HCT116 (cell line): ENCODE results near the gene NBAS. TPM values are rescaled to one million over a fixed set of nuclear protein-coding genes. Genes with fewer than 3 reads are reported as not detected.

Experiments used
- ATAC-seq: fragments of 200-7000 bp; cut with Tn5 transposase; 2 replicates; pipeline ENCODE4 v1.9.1; 2020; ENCODE audit warnings: mild to moderate bottlenecking, moderate library complexity
- BruUV-seq: library from RNA; stranded (reverse); fragments of 400-500 nt; replicated peaks from 2 replicates; lab custom pipeline; 2021; lab: Mats Ljungman, UMichigan
- CTCF ChIA-PET: fragments of 300-600 bp; sonication (Branson Sonifier 250); formaldehyde crosslinking; loops from one replicate; lab custom pipeline; 2021; ENCODE audit warnings: antibody characterized with exemption; lab: Charles Lee
- POLR2A ChIA-PET: fragments of 300-600, 350-600 bp; sonication (Branson Sonifier 250); formaldehyde crosslinking; loops from one replicate; lab custom pipeline; 2021; ENCODE audit warnings: antibody characterized with exemption; lab: Charles Lee
- RAD21 ChIA-PET, 2 experiments: fragments of 300-600 bp; sonication (Branson Sonifier 250); formaldehyde crosslinking; loops; one replicate each; lab custom pipeline; 2023; ENCODE audit warnings: low total read pairs in 2 of 2; ENCODE audit not compliant: uncharacterized antibody in 2 of 2, unreplicated experiment in 2 of 2, low non-redundant PET in 1 of 2; lab: Charles Lee
- DNase-seq: peaks from one replicate; pipeline ENCODE4 v3.0.0-alpha.2; 2010; ENCODE audit warnings: low read depth, low spot score
- H2AFZ ChIP-seq: fragments of 200-600 bp; shearing (Covaris generic), sonication (generic); 2 replicates; pipeline ENCODE4 v1.6.1; 2017; ENCODE audit warnings: low read depth, mixed run types, mixed read lengths, antibody characterized with exemption, low read length; ENCODE audit not compliant: poor library complexity, severe bottlenecking
- H3K27ac ChIP-seq: 2 replicates; pipeline ENCODE4 v1.5.1; 2012; ENCODE audit warnings: low read depth, low read length
- H3K27me3 ChIP-seq: fragments of 200-600 bp; sonication (generic); 2 replicates; pipeline ENCODE4 v1.6.1; 2016; ENCODE audit warnings: mixed run types, low read length, mixed read lengths; ENCODE audit not compliant: insufficient read depth
- H3K36me3 ChIP-seq, 2 experiments: fragments of 200-500 bp in 1 of 2; fragments of 200-600 bp in 1 of 2; sonication (Bioruptor generic) in 1 of 2; sonication (generic) in 1 of 2; 2 replicates each; pipeline versions ENCODE4 v1.5.1 to v1.6.1; 2014 to 2016; ENCODE audit warnings: low read length in 2 of 2, inconsistent platforms in 1 of 2, mixed read lengths in 1 of 2, mixed run types in 1 of 2; ENCODE audit not compliant: insufficient read depth in 2 of 2, control insufficient read depth in 1 of 2
- H3K4me1 ChIP-seq, 2 experiments: fragments of 200-600 bp in 1 of 2; sonication (generic) in 1 of 2; 2 replicates each; pipeline versions ENCODE4 v1.5.1 to v1.6.1; 2012 to 2017; ENCODE audit warnings: low read length in 2 of 2, inconsistent platforms in 1 of 2, mild to moderate bottlenecking in 1 of 2, mixed read lengths in 1 of 2, mixed run types in 1 of 2, moderate library complexity in 1 of 2; ENCODE audit not compliant: insufficient read depth in 2 of 2, control insufficient read depth in 1 of 2
- H3K4me2 ChIP-seq: fragments of 200-600 bp; sonication (generic); 2 replicates; pipeline ENCODE4 v1.6.1; 2017; ENCODE audit warnings: mixed run types, low read length, mixed read lengths
- H3K4me3 ChIP-seq, 2 experiments: fragments of 200-600 bp in 1 of 2; sonication (generic) in 1 of 2; replicated peaks in 1 of 2; 2 replicates each; pipeline ENCODE4 v1.5.1; 2011 to 2016; ENCODE audit warnings: low read length in 2 of 2, control low read depth in 1 of 2, low read depth in 1 of 2, mild to moderate bottlenecking in 1 of 2, mixed read lengths in 1 of 2, mixed run types in 1 of 2
- H3K79me2 ChIP-seq: fragments of 200-600 bp; sonication (generic); 2 replicates; pipeline ENCODE4 v1.6.1; 2017; ENCODE audit warnings: mild to moderate bottlenecking, mixed run types, low read length, moderate library complexity, mixed read lengths; ENCODE audit not compliant: insufficient read depth
- H3K9ac ChIP-seq: fragments of 200-600 bp; sonication (generic); 2 replicates; pipeline ENCODE4 v1.6.1; 2016; ENCODE audit warnings: low read length, mixed read lengths
- H3K9me2 ChIP-seq: fragments of 200-600 bp; sonication (generic), shearing (Covaris generic); 2 replicates; pipeline ENCODE4 v1.6.1; 2017; ENCODE audit warnings: mixed run types, mild to moderate bottlenecking, moderate library complexity; ENCODE audit not compliant: insufficient read depth
- H3K9me3 ChIP-seq, 2 experiments: fragments of 200-500 bp in 1 of 2; fragments of 200-600 bp in 1 of 2; sonication (Bioruptor generic) in 1 of 2; sonication (generic) in 1 of 2; 2 replicates each; pipeline ENCODE4 v1.6.1; 2014 to 2017; ENCODE audit warnings: low read length in 2 of 2, mixed read lengths in 2 of 2, inconsistent platforms in 1 of 2, low read depth in 1 of 2, mild to moderate bottlenecking in 1 of 2, mixed run types in 1 of 2, moderate library complexity in 1 of 2; ENCODE audit not compliant: control insufficient read depth in 1 of 2, insufficient read depth in 1 of 2
- H4K20me1 ChIP-seq: fragments of 200-600 bp; sonication (generic), shearing (Covaris generic); 2 replicates; pipeline ENCODE4 v1.6.1; 2017; ENCODE audit warnings: mixed run types, mild to moderate bottlenecking, moderate library complexity; ENCODE audit not compliant: insufficient read depth
- CEBPB ChIP-seq: IDR thresholded peaks from 2 replicates; pipeline ENCODE4 v1.6.1; 2012; ENCODE audit warnings: low read depth
- EZH2 ChIP-seq: fragments of 200-600 bp; sonication (generic); IDR thresholded peaks from 2 replicates; pipeline ENCODE4 v1.6.1; 2017; ENCODE audit warnings: antibody characterized with exemption, mixed run types
- JUND ChIP-seq: IDR thresholded peaks from 2 replicates; pipeline ENCODE4 v1.6.1; 2012
- TCF7L2 ChIP-seq: IDR thresholded peaks from 2 replicates; pipeline ENCODE4 v1.7.0; 2011; ENCODE audit warnings: borderline replicate concordance, inconsistent platforms; ENCODE audit not compliant: insufficient read depth, insufficient read length; ENCODE audit errors: extremely low read depth
- YY1 ChIP-seq: IDR thresholded peaks from 2 replicates; pipeline ENCODE4 v1.6.1; 2011; ENCODE audit warnings: low read length, low read depth, moderate library complexity, mild to moderate bottlenecking; ENCODE audit not compliant: insufficient replicate concordance; ENCODE audit errors: extremely low read depth
- ZBTB33 ChIP-seq: IDR thresholded peaks from 2 replicates; pipeline ENCODE4 v1.6.1; 2011; ENCODE audit warnings: mild to moderate bottlenecking, low read length, moderate library complexity; ENCODE audit not compliant: insufficient replicate concordance; ENCODE audit errors: extremely low read depth
- ZFX ChIP-seq: fragments of 450-650 bp; IDR thresholded peaks from 2 replicates; pipeline ENCODE4 v1.6.1; 2017
- ZNF274 ChIP-seq: fragments of 200-500 bp; sonication (Bioruptor generic); IDR thresholded peaks from 2 replicates; pipeline ENCODE4 v1.6.1; 2014; ENCODE audit warnings: mild to moderate bottlenecking, low read depth, low read length, inconsistent platforms
- intact Hi-C: fragments of 100-400 bp; cut with micrococcal nuclease; formaldehyde crosslinking; loops from 2 replicates; pipeline ENCODE4 v1.10.0; 2022
- total RNA-seq: library from RNA; stranded (reverse); gene quantifications from one replicate; pipeline ENCODE4 v1.2.1, GENCODE V29; 2021; ENCODE audit not compliant: unreplicated experiment
- TF ChIP-seq, protein P1 (sequence below): IDR thresholded peaks from 2 replicates; pipeline ENCODE4 v1.6.1; 2012; ENCODE audit warnings: low read depth

The NBAS gene
- total RNA-seq, 1 experiment from 2014 or later = 32.8 TPM

- CTCF ChIA-PET = no interaction called here
Observed at GRCh38 chr2:15230599-15231192, 330.4 kb downstream of the NBAS start.

More at GRCh38 chr2:15230599-15231192, 330.4 kb downstream of the NBAS start:
- Histone ChIP-seq H3K9me2 (no peaks in the 10 kb centered on the region), H3K27ac (no peak overlapping the region), H4K20me1 (no peaks in the 10 kb centered on the region), H3K79me2 (no peaks in the 10 kb centered on the region), H3K4me2 (no peak overlapping the region), H3K9me3 (no peaks in the 10 kb centered on the region), H3K4me1 (no peaks in the 10 kb centered on the region), H2AFZ (no peak overlapping the region), H3K4me3 (no peak overlapping the region), H3K9ac (no peak overlapping the region), H3K36me3 (no peaks in the 10 kb centered on the region), H3K27me3 (no peaks in the 10 kb centered on the region)
- ChIA-PET POLR2A (no interaction called here), RAD21 (no interaction called here)
- intact Hi-C loops = no loop called here
- no peak for ATAC-seq
- DNase-seq = no peak
- TF ChIP-seq TCF7L2 = no peak
- no peak for TF ChIP-seq ZBTB33
- no peak for TF ChIP-seq CEBPB
- no peak for TF ChIP-seq ZFX
- no peak for TF ChIP-seq ZNF274
- TF ChIP-seq, protein P1, sequence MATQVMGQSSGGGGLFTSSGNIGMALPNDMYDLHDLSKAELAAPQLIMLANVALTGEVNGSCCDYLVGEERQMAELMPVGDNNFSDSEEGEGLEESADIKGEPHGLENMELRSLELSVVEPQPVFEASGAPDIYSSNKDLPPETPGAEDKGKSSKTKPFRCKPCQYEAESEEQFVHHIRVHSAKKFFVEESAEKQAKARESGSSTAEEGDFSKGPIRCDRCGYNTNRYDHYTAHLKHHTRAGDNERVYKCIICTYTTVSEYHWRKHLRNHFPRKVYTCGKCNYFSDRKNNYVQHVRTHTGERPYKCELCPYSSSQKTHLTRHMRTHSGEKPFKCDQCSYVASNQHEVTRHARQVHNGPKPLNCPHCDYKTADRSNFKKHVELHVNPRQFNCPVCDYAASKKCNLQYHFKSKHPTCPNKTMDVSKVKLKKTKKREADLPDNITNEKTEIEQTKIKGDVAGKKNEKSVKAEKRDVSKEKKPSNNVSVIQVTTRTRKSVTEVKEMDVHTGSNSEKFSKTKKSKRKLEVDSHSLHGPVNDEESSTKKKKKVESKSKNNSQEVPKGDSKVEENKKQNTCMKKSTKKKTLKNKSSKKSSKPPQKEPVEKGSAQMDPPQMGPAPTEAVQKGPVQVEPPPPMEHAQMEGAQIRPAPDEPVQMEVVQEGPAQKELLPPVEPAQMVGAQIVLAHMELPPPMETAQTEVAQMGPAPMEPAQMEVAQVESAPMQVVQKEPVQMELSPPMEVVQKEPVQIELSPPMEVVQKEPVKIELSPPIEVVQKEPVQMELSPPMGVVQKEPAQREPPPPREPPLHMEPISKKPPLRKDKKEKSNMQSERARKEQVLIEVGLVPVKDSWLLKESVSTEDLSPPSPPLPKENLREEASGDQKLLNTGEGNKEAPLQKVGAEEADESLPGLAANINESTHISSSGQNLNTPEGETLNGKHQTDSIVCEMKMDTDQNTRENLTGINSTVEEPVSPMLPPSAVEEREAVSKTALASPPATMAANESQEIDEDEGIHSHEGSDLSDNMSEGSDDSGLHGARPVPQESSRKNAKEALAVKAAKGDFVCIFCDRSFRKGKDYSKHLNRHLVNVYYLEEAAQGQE = no peak
- TF ChIP-seq JUND = no peak
- no peak for TF ChIP-seq YY1
- no peak for TF ChIP-seq EZH2
- BruUV-seq = no TSS peak
